Activated naive CD8-positive, alpha-beta T cell (primary cell): ENCODE results near the gene MOV10L1.

ENCODE experiments used
- H3K27ac Mint-ChIP-seq: one replicate; pipeline ENCODE4 v1.8.0; 2021; ENCODE audit warnings: mixed read lengths
- H3K27me3 Mint-ChIP-seq: one replicate; pipeline ENCODE4 v1.8.0; 2021; ENCODE audit warnings: mixed read lengths
- H3K36me3 Mint-ChIP-seq: one replicate; pipeline ENCODE4 v1.8.0; 2021; ENCODE audit warnings: mixed read lengths
- H3K4me1 Mint-ChIP-seq: one replicate; pipeline ENCODE4 v1.8.0; 2021; ENCODE audit warnings: low read depth, mixed read lengths
- H3K4me3 Mint-ChIP-seq: one replicate; pipeline ENCODE4 v1.8.0; 2021; ENCODE audit warnings: mild to moderate bottlenecking, mixed read lengths
- H3K9me3 Mint-ChIP-seq: one replicate; pipeline ENCODE4 v1.8.0; 2021; ENCODE audit warnings: low read depth, mixed read lengths

The MOV10L1 gene

DNA sequence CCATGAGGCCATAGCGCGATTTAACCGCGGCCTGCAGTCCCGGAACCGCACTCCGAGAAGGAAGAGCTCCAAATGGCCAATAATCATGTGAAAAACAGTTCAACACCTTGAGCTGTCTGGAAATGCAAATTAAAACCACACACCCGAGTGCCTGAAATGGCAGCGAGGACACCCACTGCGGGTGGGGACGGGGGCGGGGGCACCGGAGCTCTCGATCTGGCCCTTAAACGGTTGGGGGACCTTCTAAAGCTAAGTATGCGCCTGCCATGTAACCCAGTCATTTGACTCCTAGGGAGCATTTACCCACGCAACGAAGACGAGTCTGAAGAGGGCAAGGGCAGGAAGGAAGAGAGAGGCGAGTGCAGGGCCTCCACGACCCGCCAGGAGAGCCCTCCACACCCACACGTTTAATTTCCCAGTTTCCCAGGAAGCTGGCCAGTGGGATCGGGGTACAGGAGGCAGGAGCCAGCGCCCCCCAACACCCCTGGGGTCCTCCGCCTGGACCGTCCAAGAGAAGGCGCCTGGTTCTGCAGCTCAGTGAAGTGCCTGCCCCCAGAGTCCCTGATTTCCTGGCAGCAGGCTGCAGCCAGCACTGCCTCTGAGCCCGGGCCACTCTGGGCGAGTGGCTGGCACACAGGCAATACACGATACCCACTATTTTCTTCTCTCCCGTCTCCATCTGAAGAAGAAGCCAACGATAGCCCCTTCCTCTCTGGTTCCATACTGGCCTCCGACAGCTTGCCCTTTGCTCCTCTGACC lies 33.4 kb upstream of the MOV10L1 start:
- H3K36me3 Mint-ChIP-seq = no peaks in the 10 kb centered on the region
- no peak overlapping the region for H3K4me3 Mint-ChIP-seq
- H3K27me3 Mint-ChIP-seq = peaks cover 3% of the 10 kb centered on the region
- H3K4me1 Mint-ChIP-seq = peaks cover 2% of the 10 kb centered on the region
- H3K9me3 Mint-ChIP-seq = no peaks in the 10 kb centered on the region
- H3K27ac Mint-ChIP-seq = no peak overlapping the region

DNA sequence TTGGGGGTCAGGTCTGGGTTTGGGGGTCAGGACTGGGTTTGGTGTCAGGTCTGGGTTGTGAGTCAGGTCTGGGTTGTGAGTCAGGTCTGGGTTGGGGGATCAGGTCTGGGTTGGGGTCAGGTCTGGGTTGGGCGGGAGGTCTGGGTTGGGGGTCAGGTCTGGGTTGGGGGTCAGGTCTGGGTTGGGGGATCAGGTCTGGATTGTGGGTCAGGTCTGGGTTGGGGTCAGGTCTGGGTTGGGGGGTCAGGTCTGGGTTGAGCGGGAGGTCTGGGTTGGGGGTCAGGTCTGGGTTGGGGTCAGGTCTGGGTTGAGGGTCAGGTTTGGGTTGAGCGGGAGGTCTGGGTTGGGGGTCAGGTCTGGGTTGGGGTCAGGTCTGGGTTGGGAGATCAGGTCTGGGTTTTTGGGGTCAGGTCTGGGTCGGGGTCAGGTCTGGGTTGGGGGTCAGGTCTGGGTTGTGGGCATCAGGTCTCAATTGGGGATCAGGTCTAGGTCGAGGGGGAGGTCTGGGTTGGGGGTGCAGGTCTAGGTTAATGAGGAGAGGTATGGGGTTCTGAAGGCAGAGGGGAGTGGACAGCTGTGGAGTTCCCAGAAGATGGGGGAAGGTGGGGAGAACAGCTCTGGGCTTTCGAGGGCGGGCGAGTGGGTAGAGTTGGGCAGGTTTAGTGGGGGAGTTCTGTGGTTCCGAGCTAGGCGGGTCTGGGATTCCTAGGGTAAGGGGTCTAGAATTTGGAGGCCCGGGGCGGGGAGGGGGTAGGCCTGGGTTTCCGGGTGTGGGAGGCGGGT lies 32.3 kb upstream of the MOV10L1 start:
- Mint-ChIP-seq H3K9me3 (no peaks in the 10 kb centered on the region), H3K4me1 (peaks cover 2% of the 10 kb centered on the region), H3K27me3 (peaks cover 3% of the 10 kb centered on the region), H3K36me3 (no peaks in the 10 kb centered on the region), H3K27ac (no peak overlapping the region), H3K4me3 (peak overlapping the region; percentile 30)

GRCh38 chr22:50058061-50058905 lies 31.5 kb upstream of the MOV10L1 start, which contains the start of gene TTLL8:
TSS of gene TTLL8 (minus strand) at chr22:50058298.
- Mint-ChIP-seq H3K36me3 (no peaks in the 10 kb centered on the region), H3K27me3 (peaks cover 3% of the 10 kb centered on the region), H3K4me1 (peaks cover 2% of the 10 kb centered on the region), H3K27ac (no peak within 1 kb of the TSS), H3K4me3 (peak within 1 kb of the TSS; percentile 30), H3K9me3 (no peaks in the 10 kb centered on the region)

GRCh38 chr22:50058906-50059880 lies 30.6 kb upstream of the MOV10L1 start:
- H3K27me3 Mint-ChIP-seq = peaks cover 3% of the 10 kb centered on the region
- peak overlapping the region; percentile 27 for H3K4me3 Mint-ChIP-seq
- no peaks in the 10 kb centered on the region for H3K36me3 Mint-ChIP-seq
- H3K9me3 Mint-ChIP-seq = no peaks in the 10 kb centered on the region
- H3K4me1 Mint-ChIP-seq = peaks cover 2% of the 10 kb centered on the region
- H3K27ac Mint-ChIP-seq = no peak overlapping the region

GRCh38 chr22:50059881-50060262 lies 29.9 kb upstream of the MOV10L1 start:
- H3K27ac Mint-ChIP-seq = no peak overlapping the region
- H3K4me1 Mint-ChIP-seq = peaks cover 2% of the 10 kb centered on the region
- H3K4me3 Mint-ChIP-seq = peak overlapping the region; percentile 27
- no peaks in the 10 kb centered on the region for H3K9me3 Mint-ChIP-seq
- H3K27me3 Mint-ChIP-seq = peaks cover 3% of the 10 kb centered on the region
- no peaks in the 10 kb centered on the region for H3K36me3 Mint-ChIP-seq

- Mint-ChIP-seq H3K9me3 (no peaks in the 10 kb centered on the region), H3K27ac (no peak overlapping the region), H3K27me3 (peaks cover 3% of the 10 kb centered on the region), H3K36me3 (no peaks in the 10 kb centered on the region), H3K4me1 (peaks cover 2% of the 10 kb centered on the region), H3K4me3 (no peak overlapping the region)
Measured at GRCh38 chr22:50060441-50061140, 29.2 kb upstream of the MOV10L1 start.

DNA sequence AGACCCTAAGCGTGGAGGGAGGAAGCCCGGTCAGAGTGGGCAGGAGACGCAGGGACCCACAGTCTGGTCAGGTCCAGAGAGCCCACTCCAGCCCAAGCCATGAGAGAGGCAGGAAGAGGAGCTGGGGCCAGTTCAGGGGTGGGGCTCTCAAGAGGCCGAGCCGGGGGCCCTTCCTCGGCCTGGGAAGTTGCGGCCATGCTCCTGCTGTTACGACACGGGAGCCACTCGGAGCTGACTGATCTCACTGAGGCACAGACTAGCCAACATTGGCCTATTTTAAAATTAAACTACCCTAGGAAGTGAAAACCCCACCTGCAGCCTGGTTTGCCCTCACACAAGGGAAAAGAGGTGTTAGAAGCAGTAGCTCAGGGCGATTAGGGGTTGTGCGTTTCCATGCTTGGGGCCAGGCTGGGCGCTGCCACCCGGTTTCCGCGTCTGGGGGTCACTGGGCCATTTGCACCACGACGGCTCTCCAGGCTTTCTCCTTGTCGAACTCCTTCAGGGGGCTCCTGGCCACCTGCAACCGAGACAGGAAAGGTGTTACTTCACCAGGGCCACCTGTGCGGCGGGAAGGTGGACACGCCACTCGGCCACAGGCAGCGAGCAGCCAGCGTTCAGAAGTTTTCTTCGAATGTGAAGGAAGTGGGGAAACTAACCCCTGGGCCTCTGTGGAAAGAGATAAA lies 28.5 kb upstream of the MOV10L1 start:
- H3K4me3 Mint-ChIP-seq = no peak overlapping the region
- H3K36me3 Mint-ChIP-seq = no peaks in the 10 kb centered on the region
- peaks cover 2% of the 10 kb centered on the region for H3K27me3 Mint-ChIP-seq
- peaks cover 2% of the 10 kb centered on the region for H3K4me1 Mint-ChIP-seq
- H3K27ac Mint-ChIP-seq = no peak overlapping the region
- H3K9me3 Mint-ChIP-seq = no peaks in the 10 kb centered on the region

GRCh38 chr22:50061824-50062355 lies 27.9 kb upstream of the MOV10L1 start:
- Mint-ChIP-seq H3K4me3 (no peak overlapping the region), H3K4me1 (peaks cover 2% of the 10 kb centered on the region), H3K36me3 (no peaks in the 10 kb centered on the region), H3K27ac (no peak overlapping the region), H3K9me3 (no peaks in the 10 kb centered on the region), H3K27me3 (peaks cover 2% of the 10 kb centered on the region)

DNA sequence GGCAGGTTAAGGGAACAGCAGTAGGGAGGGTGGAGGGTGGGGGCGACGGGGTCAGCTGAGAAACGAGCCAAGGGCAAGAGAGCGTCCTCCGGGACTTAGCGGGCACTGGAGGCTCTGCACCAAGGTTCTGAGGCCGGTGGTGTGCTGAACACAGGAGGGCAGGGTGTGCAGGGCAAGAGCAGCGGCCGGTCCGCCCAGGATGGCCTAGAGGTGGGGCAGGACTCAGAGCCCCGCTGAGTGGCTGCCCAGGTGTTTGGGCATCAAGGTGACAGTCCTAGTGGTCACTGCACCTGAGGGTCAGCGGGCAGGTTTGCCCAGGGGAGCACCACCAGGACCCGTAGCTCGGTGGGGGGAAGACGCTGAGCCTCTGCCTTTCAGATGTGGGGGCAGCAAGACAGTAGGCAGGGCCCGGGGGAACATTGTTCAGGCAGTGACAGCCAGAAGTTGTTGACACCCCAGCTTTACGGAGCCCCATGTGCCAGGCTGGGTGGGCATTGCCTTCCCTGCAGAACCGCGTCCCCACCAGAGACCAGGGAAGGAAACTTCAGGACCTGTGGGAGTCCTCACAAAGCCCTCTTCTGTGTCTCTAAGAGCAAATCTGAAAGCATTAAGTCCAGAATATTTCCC lies 27.2 kb upstream of the MOV10L1 start:
- Mint-ChIP-seq H3K27ac (no peak overlapping the region), H3K27me3 (peaks cover 2% of the 10 kb centered on the region), H3K4me3 (no peak overlapping the region), H3K9me3 (no peaks in the 10 kb centered on the region), H3K36me3 (no peaks in the 10 kb centered on the region), H3K4me1 (peaks cover 2% of the 10 kb centered on the region)

GRCh38 chr22:50063589-50064393 lies 26.0 kb upstream of the MOV10L1 start:
- Mint-ChIP-seq H3K9me3 (no peaks in the 10 kb centered on the region), H3K4me1 (peaks cover 2% of the 10 kb centered on the region), H3K27me3 (peaks cover 2% of the 10 kb centered on the region), H3K27ac (no peak overlapping the region), H3K36me3 (no peaks in the 10 kb centered on the region), H3K4me3 (no peak overlapping the region)

DNA sequence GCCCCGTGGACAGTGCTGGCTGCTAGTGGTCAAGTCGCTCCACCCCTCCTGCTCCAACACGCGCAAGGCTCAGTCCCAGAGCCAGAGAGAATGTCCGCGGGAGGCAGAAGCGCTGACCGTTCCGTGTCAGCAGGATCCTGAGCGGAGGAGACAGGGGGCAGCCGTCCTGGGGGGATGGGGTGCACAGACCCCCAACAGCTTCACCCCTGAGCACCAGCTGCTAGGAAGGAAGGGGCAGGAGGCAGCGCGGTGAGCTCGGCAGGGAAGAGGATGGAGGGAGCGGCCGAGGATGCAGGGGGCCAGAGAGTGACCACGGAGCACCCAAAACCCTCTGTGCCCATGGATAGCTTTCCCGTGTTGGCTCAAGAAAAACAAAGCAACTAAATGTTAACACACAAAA lies 25.4 kb upstream of the MOV10L1 start:
- Mint-ChIP-seq H3K9me3 (no peaks in the 10 kb centered on the region), H3K27me3 (no peaks in the 10 kb centered on the region), H3K4me3 (no peak overlapping the region), H3K4me1 (no peaks in the 10 kb centered on the region), H3K36me3 (no peaks in the 10 kb centered on the region), H3K27ac (no peak overlapping the region)

GRCh38 chr22:50067244-50067643 lies 22.6 kb upstream of the MOV10L1 start:
- H3K4me3 Mint-ChIP-seq = no peak overlapping the region
- H3K36me3 Mint-ChIP-seq = no peaks in the 10 kb centered on the region
- no peaks in the 10 kb centered on the region for H3K27me3 Mint-ChIP-seq
- H3K4me1 Mint-ChIP-seq = no peaks in the 10 kb centered on the region
- no peak overlapping the region for H3K27ac Mint-ChIP-seq
- H3K9me3 Mint-ChIP-seq = no peaks in the 10 kb centered on the region
